ENCODE measurements around the gene MYO7A.

MYO7A gene

GRCh38 chr11:77104727-77105126, 23.3 kb upstream of the MYO7A start:
- Histone ChIP-seq H3K27ac (ENCODE audit: low read length) (no peak overlapping the region), H3K4me3 (ENCODE audit: low read length in 2 of 2) (no peak overlapping the region), H3K36me3 (ENCODE audit: control insufficient read depth in 2 of 2, insufficient read depth in 2 of 2, low read length in 2 of 2) (peaks cover 0 to 3% of the 10 kb centered on the region in 2 donors), H3K9me3 (ENCODE audit: control insufficient read depth in 2 of 2, low read length in 2 of 2) (no peaks in the 10 kb centered on the region), H3K4me1 (ENCODE audit: control insufficient read depth, insufficient read depth, low read length) (peaks cover 14% of the 10 kb centered on the region), H3K9ac (ENCODE audit: low read length in 2 of 2) (no peak overlapping the region), H3K27me3 (ENCODE audit: control insufficient read depth in 1 of 2, insufficient read depth in 2 of 2, low read length in 2 of 2) (no peaks in the 10 kb centered on the region)

GRCh38 chr11:77106321-77106720, 21.7 kb upstream of the MYO7A start:
- H3K9ac ChIP-seq (ENCODE audit: low read length in 2 of 2) = no peak overlapping the region
- no peak overlapping the region for H3K27ac ChIP-seq (ENCODE audit: low read length)
- H3K36me3 ChIP-seq (ENCODE audit: control insufficient read depth in 2 of 2, insufficient read depth in 2 of 2, low read length in 2 of 2) = no peaks in the 10 kb centered on the region
- no peaks in the 10 kb centered on the region for H3K27me3 ChIP-seq (ENCODE audit: control insufficient read depth in 1 of 2, insufficient read depth in 2 of 2, low read length in 2 of 2)
- H3K4me3 ChIP-seq (ENCODE audit: low read length in 2 of 2) = no peak overlapping the region
- H3K9me3 ChIP-seq (ENCODE audit: control insufficient read depth in 2 of 2, low read length in 2 of 2) = no peaks in the 10 kb centered on the region
- peaks cover 28% of the 10 kb centered on the region for H3K4me1 ChIP-seq (ENCODE audit: control insufficient read depth, insufficient read depth, low read length)

GRCh38 chr11:77106759-77107158, 21.3 kb upstream of the MYO7A start:
- Histone ChIP-seq H3K36me3 (ENCODE audit: control insufficient read depth in 2 of 2, insufficient read depth in 2 of 2, low read length in 2 of 2) (no peaks in the 10 kb centered on the region), H3K4me1 (ENCODE audit: control insufficient read depth, insufficient read depth, low read length) (peaks cover 28% of the 10 kb centered on the region), H3K27me3 (ENCODE audit: control insufficient read depth in 1 of 2, insufficient read depth in 2 of 2, low read length in 2 of 2) (no peaks in the 10 kb centered on the region), H3K9me3 (ENCODE audit: control insufficient read depth in 2 of 2, low read length in 2 of 2) (no peaks in the 10 kb centered on the region), H3K4me3 (ENCODE audit: low read length in 2 of 2) (no peak overlapping the region), H3K27ac (ENCODE audit: low read length) (no peak overlapping the region), H3K9ac (ENCODE audit: low read length in 2 of 2) (no peak overlapping the region)

GRCh38 chr11:77107950-77108349, 20.1 kb upstream of the MYO7A start:
- no peaks in the 10 kb centered on the region for H3K27me3 ChIP-seq (ENCODE audit: control insufficient read depth in 1 of 2, insufficient read depth in 2 of 2, low read length in 2 of 2)
- peaks cover 28% of the 10 kb centered on the region for H3K4me1 ChIP-seq (ENCODE audit: control insufficient read depth, insufficient read depth, low read length)
- H3K9me3 ChIP-seq (ENCODE audit: control insufficient read depth in 2 of 2, low read length in 2 of 2) = no peaks in the 10 kb centered on the region
- no peak overlapping the region for H3K4me3 ChIP-seq (ENCODE audit: low read length in 2 of 2)
- H3K9ac ChIP-seq (ENCODE audit: low read length in 2 of 2) = no peak overlapping the region
- H3K36me3 ChIP-seq (ENCODE audit: control insufficient read depth in 2 of 2, insufficient read depth in 2 of 2, low read length in 2 of 2) = no peaks in the 10 kb centered on the region
- H3K27ac ChIP-seq (ENCODE audit: low read length) = no peak overlapping the region

- Histone ChIP-seq H3K9ac (ENCODE audit: low read length in 2 of 2) (no peak overlapping the region), H3K36me3 (ENCODE audit: control insufficient read depth in 2 of 2, insufficient read depth in 2 of 2, low read length in 2 of 2) (no peaks in the 10 kb centered on the region), H3K4me3 (ENCODE audit: low read length in 2 of 2) (no peak overlapping the region), H3K9me3 (ENCODE audit: control insufficient read depth in 2 of 2, low read length in 2 of 2) (no peaks in the 10 kb centered on the region), H3K4me1 (ENCODE audit: control insufficient read depth, insufficient read depth, low read length) (peaks cover 28% of the 10 kb centered on the region), H3K27ac (ENCODE audit: low read length) (no peak overlapping the region), H3K27me3 (ENCODE audit: control insufficient read depth in 1 of 2, insufficient read depth in 2 of 2, low read length in 2 of 2) (no peaks in the 10 kb centered on the region)
Observed at GRCh38 chr11:77108436-77108835, 19.6 kb upstream of the MYO7A start.

- Histone ChIP-seq H3K4me3 (ENCODE audit: low read length in 2 of 2) (no peak overlapping the region), H3K4me1 (ENCODE audit: control insufficient read depth, insufficient read depth, low read length) (peaks cover 28% of the 10 kb centered on the region), H3K9me3 (ENCODE audit: control insufficient read depth in 2 of 2, low read length in 2 of 2) (no peaks in the 10 kb centered on the region), H3K36me3 (ENCODE audit: control insufficient read depth in 2 of 2, insufficient read depth in 2 of 2, low read length in 2 of 2) (no peaks in the 10 kb centered on the region), H3K27me3 (ENCODE audit: control insufficient read depth in 1 of 2, insufficient read depth in 2 of 2, low read length in 2 of 2) (no peaks in the 10 kb centered on the region), H3K9ac (ENCODE audit: low read length in 2 of 2) (no peak overlapping the region), H3K27ac (ENCODE audit: low read length) (no peak overlapping the region)
Observed at GRCh38 chr11:77109236-77110019, 18.6 kb upstream of the MYO7A start.

- Histone ChIP-seq H3K4me1 (ENCODE audit: control insufficient read depth, insufficient read depth, low read length) (peaks cover 28% of the 10 kb centered on the region), H3K9ac (ENCODE audit: low read length in 2 of 2) (no peak overlapping the region), H3K9me3 (ENCODE audit: control insufficient read depth in 2 of 2, low read length in 2 of 2) (no peaks in the 10 kb centered on the region), H3K27ac (ENCODE audit: low read length) (no peak overlapping the region), H3K36me3 (ENCODE audit: control insufficient read depth in 2 of 2, insufficient read depth in 2 of 2, low read length in 2 of 2) (no peaks in the 10 kb centered on the region), H3K4me3 (ENCODE audit: low read length in 2 of 2) (no peak overlapping the region), H3K27me3 (ENCODE audit: control insufficient read depth in 1 of 2, insufficient read depth in 2 of 2, low read length in 2 of 2) (no peaks in the 10 kb centered on the region)
Observed at GRCh38 chr11:77110836-77111235, 17.2 kb upstream of the MYO7A start.

GRCh38 chr11:77111277-77111676, 16.8 kb upstream of the MYO7A start:
- peaks cover 28% of the 10 kb centered on the region for H3K4me1 ChIP-seq (ENCODE audit: control insufficient read depth, insufficient read depth, low read length)
- H3K9ac ChIP-seq (ENCODE audit: low read length in 2 of 2) = no peak overlapping the region
- no peaks in the 10 kb centered on the region for H3K36me3 ChIP-seq (ENCODE audit: control insufficient read depth in 2 of 2, insufficient read depth in 2 of 2, low read length in 2 of 2)
- H3K9me3 ChIP-seq (ENCODE audit: control insufficient read depth in 2 of 2, low read length in 2 of 2) = no peaks in the 10 kb centered on the region
- H3K4me3 ChIP-seq (ENCODE audit: low read length in 2 of 2) = no peak overlapping the region
- no peak overlapping the region for H3K27ac ChIP-seq (ENCODE audit: low read length)
- no peaks in the 10 kb centered on the region for H3K27me3 ChIP-seq (ENCODE audit: control insufficient read depth in 1 of 2, insufficient read depth in 2 of 2, low read length in 2 of 2)

- Histone ChIP-seq H3K27me3 (ENCODE audit: control insufficient read depth in 1 of 2, insufficient read depth in 2 of 2, low read length in 2 of 2) (no peaks in the 10 kb centered on the region), H3K4me1 (ENCODE audit: control insufficient read depth, insufficient read depth, low read length) (peaks cover 28% of the 10 kb centered on the region), H3K36me3 (ENCODE audit: control insufficient read depth in 2 of 2, insufficient read depth in 2 of 2, low read length in 2 of 2) (no peaks in the 10 kb centered on the region), H3K4me3 (ENCODE audit: low read length in 2 of 2) (no peak overlapping the region), H3K9ac (ENCODE audit: low read length in 2 of 2) (no peak overlapping the region), H3K27ac (ENCODE audit: low read length) (no peak overlapping the region), H3K9me3 (ENCODE audit: control insufficient read depth in 2 of 2, low read length in 2 of 2) (no peaks in the 10 kb centered on the region)
Observed at GRCh38 chr11:77111946-77112345, 16.1 kb upstream of the MYO7A start.

- no peak overlapping the region for H3K4me3 ChIP-seq (ENCODE audit: low read length in 2 of 2)
- no peaks in the 10 kb centered on the region for H3K27me3 ChIP-seq (ENCODE audit: control insufficient read depth in 1 of 2, insufficient read depth in 2 of 2, low read length in 2 of 2)
- H3K9ac ChIP-seq (ENCODE audit: low read length in 2 of 2) = no peak overlapping the region
- no peak overlapping the region for H3K27ac ChIP-seq (ENCODE audit: low read length)
- no peaks in the 10 kb centered on the region for H3K36me3 ChIP-seq (ENCODE audit: control insufficient read depth in 2 of 2, insufficient read depth in 2 of 2, low read length in 2 of 2)
- no peaks in the 10 kb centered on the region for H3K9me3 ChIP-seq (ENCODE audit: control insufficient read depth in 2 of 2, low read length in 2 of 2)
- H3K4me1 ChIP-seq (ENCODE audit: control insufficient read depth, insufficient read depth, low read length) = peaks cover 22% of the 10 kb centered on the region
Observed at GRCh38 chr11:77112641-77113381, 15.2 kb upstream of the MYO7A start.

Data from stomach smooth muscle (tissue), 2 donors.